ENCODE measurements around the gene GALR1.

- TF ChIP-seq CTCF (IDR thresholded peaks at IDR 0.05; ENCODE audit: low read depth, low read length): no peak
- TF ChIP-seq EZH2phosphoT487 (IDR thresholded peaks at IDR 0.05; ENCODE audit: low read depth): no peak
Observed at GRCh38 chr18:77298172-77298571, 48.5 kb downstream of the GALR1 start.

Data from OCI-LY3 (cell line).